PC-9 (cell line): ENCODE measurements around the gene RCSD1.

Source experiments
- EZH2 ChIP-seq: fragments of 200-600 bp; sonication (generic); IDR thresholded peaks from 2 replicates; pipeline ENCODE4 v1.8.0; 2017; ENCODE audit warnings: antibody characterized with exemption, low read depth
- TF ChIP-seq, protein P1 (sequence below): fragments of 200-600 bp; sonication (generic); conservative IDR thresholded peaks from 2 replicates; pipeline ENCODE4 v1.6.1; 2017; ENCODE audit warnings: mixed run types, antibody characterized with exemption, mild to moderate bottlenecking, moderate library complexity

DNA sequence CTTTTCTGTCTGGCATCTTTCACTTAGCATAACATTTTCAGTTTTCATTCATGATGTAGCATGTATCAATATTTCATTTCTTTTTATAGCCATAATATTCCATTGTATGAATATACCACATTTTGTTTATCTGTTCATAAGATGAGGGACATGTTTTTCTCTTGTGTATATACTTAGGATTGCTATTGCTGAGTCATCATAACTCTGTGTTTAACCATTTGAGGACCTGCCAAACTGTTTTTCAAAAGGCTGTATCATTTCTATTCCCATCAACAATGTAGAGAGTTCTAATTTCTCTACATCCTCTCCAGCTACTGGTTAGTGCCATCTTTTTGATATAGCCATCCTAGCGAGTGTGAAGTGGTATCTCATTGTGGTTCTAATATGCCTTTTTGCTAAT, 118.0 kb downstream of the RCSD1 start:
- TF ChIP-seq, protein P1, sequence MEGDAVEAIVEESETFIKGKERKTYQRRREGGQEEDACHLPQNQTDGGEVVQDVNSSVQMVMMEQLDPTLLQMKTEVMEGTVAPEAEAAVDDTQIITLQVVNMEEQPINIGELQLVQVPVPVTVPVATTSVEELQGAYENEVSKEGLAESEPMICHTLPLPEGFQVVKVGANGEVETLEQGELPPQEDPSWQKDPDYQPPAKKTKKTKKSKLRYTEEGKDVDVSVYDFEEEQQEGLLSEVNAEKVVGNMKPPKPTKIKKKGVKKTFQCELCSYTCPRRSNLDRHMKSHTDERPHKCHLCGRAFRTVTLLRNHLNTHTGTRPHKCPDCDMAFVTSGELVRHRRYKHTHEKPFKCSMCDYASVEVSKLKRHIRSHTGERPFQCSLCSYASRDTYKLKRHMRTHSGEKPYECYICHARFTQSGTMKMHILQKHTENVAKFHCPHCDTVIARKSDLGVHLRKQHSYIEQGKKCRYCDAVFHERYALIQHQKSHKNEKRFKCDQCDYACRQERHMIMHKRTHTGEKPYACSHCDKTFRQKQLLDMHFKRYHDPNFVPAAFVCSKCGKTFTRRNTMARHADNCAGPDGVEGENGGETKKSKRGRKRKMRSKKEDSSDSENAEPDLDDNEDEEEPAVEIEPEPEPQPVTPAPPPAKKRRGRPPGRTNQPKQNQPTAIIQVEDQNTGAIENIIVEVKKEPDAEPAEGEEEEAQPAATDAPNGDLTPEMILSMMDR: no peak
- no peak for TF ChIP-seq EZH2
